ENCODE data around the gene DMD. TPM values are rescaled to one million over a fixed set of nuclear protein-coding genes. Genes with fewer than 3 reads are reported as not detected.

DMD gene
- total RNA-seq, 1 donor from 2014 or later, result 23.9 TPM

- no peak overlapping the region for H3K4me3 Mint-ChIP-seq (ENCODE audit: low read depth)
- H3K9me3 Mint-ChIP-seq (ENCODE audit: low read depth), result peaks cover 34% of the 10 kb centered on the region
- H3K27ac Mint-ChIP-seq, result no peak overlapping the region
- TF ChIP-seq, protein P1, sequence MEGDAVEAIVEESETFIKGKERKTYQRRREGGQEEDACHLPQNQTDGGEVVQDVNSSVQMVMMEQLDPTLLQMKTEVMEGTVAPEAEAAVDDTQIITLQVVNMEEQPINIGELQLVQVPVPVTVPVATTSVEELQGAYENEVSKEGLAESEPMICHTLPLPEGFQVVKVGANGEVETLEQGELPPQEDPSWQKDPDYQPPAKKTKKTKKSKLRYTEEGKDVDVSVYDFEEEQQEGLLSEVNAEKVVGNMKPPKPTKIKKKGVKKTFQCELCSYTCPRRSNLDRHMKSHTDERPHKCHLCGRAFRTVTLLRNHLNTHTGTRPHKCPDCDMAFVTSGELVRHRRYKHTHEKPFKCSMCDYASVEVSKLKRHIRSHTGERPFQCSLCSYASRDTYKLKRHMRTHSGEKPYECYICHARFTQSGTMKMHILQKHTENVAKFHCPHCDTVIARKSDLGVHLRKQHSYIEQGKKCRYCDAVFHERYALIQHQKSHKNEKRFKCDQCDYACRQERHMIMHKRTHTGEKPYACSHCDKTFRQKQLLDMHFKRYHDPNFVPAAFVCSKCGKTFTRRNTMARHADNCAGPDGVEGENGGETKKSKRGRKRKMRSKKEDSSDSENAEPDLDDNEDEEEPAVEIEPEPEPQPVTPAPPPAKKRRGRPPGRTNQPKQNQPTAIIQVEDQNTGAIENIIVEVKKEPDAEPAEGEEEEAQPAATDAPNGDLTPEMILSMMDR (IDR thresholded peaks at IDR 0.05; ENCODE audit: unreplicated experiment), result no peak
- peaks cover 2% of the 10 kb centered on the region for H3K4me1 Mint-ChIP-seq (ENCODE audit: low read depth)
- no peaks in the 10 kb centered on the region for H3K27me3 Mint-ChIP-seq
- no peak for DNase-seq (ENCODE audit: low spot score, unreplicated experiment)
- H3K36me3 Mint-ChIP-seq (ENCODE audit: insufficient read depth), result peaks cover 2% of the 10 kb centered on the region
Observed at GRCh38 chrX:31545191-31545590, 1666.2 kb downstream of the DMD start.

DNA sequence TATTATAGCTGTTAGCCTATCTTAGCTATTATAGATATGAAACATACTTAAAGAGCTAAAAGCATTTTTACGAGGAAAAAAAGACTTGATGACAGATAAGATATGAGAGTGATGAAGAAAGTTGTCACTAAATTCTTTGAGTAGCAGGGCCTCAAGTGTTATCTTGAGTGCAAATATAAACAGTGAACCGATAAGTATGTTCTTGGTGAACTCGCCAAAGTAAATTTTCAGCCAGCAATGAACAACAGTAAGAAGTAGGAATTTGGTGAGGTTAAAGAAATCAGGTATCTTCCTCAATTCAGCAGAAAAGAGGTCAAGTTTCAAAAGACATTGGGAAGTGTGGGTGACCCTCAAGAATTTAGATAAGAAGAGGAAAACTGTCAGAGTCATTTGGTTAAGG, 1667.7 kb downstream of the DMD start:
- Mint-ChIP-seq H3K4me3 (ENCODE audit: low read depth) (no peak overlapping the region), H3K27me3 (no peaks in the 10 kb centered on the region), H3K4me1 (ENCODE audit: low read depth) (peaks cover 2% of the 10 kb centered on the region), H3K36me3 (ENCODE audit: insufficient read depth) (peaks cover 2% of the 10 kb centered on the region), H3K27ac (no peak overlapping the region), H3K9me3 (ENCODE audit: low read depth) (peaks cover 40% of the 10 kb centered on the region)
- TF ChIP-seq, protein P1 (IDR thresholded peaks at IDR 0.05; ENCODE audit: unreplicated experiment), result no peak
- no peak for DNase-seq (ENCODE audit: low spot score, unreplicated experiment)

- Mint-ChIP-seq H3K36me3 (ENCODE audit: insufficient read depth) (peaks cover 2% of the 10 kb centered on the region), H3K27ac (no peak overlapping the region), H3K27me3 (no peaks in the 10 kb centered on the region), H3K4me1 (ENCODE audit: low read depth) (peaks cover 2% of the 10 kb centered on the region), H3K4me3 (ENCODE audit: low read depth) (no peak overlapping the region), H3K9me3 (ENCODE audit: low read depth) (peaks cover 43% of the 10 kb centered on the region)
- no peak for DNase-seq (ENCODE audit: low spot score, unreplicated experiment)
- TF ChIP-seq, protein P1 (IDR thresholded peaks at IDR 0.05; ENCODE audit: unreplicated experiment), result no peak
Observed at GRCh38 chrX:31542566-31542965, 1668.8 kb downstream of the DMD start.

- Mint-ChIP-seq H3K9me3 (ENCODE audit: low read depth) (peaks cover 47% of the 10 kb centered on the region), H3K4me3 (ENCODE audit: low read depth) (no peak overlapping the region), H3K4me1 (ENCODE audit: low read depth) (peaks cover 2% of the 10 kb centered on the region)
Observed at GRCh38 chrX:31540313-31540712, 1671.0 kb downstream of the DMD start.

DNA sequence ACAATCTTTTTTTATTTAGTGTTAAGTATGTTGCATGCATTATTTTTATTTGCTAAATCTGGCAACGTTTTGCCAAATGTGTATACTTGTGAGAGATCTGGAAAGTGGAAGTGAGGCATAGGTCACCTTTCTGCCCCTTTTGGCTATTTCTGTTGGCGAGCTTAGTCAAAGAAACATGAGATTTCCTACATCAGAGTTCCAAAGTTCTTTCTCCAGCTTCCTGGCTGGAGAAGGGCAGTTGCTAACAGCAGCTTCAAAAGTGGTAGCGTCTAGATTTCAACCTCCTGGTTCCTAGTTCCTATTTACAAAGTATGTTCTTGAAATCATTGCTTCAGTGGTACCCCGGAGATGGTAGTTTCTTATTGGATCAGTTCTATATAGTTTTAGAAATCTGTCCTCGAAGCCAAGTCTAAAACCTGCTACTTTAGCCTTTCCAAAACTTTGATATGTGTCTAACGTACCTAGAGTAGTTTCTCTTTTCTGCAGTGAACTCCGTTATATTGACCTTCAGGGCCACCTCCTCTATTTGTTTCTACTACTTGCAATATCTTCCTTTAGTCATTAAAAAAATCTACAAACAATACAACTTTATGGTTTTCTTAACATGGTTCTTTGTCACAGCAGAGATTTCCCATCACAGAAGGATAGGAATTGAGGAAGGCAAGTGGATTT, 1683.8 kb downstream of the DMD start:
- Mint-ChIP-seq H3K9me3 (ENCODE audit: low read depth) (peaks cover 11% of the 10 kb centered on the region), H3K4me1 (ENCODE audit: low read depth) (peaks cover 18% of the 10 kb centered on the region), H3K4me3 (ENCODE audit: low read depth) (no peak overlapping the region), H3K36me3 (ENCODE audit: insufficient read depth) (no peaks in the 10 kb centered on the region), H3K27me3 (no peaks in the 10 kb centered on the region), H3K27ac (peak overlapping the region; percentile 71)
- TF ChIP-seq, protein P1 (IDR thresholded peaks at IDR 0.05; ENCODE audit: unreplicated experiment), result no peak
- DNase-seq (ENCODE audit: low spot score, unreplicated experiment), result no peak

More at GRCh38 chrX:31540313-31540712, 1671.0 kb downstream of the DMD start:
- TF ChIP-seq, protein P1 (IDR thresholded peaks at IDR 0.05; ENCODE audit: unreplicated experiment), result no peak
- no peak overlapping the region for H3K27ac Mint-ChIP-seq
- H3K36me3 Mint-ChIP-seq (ENCODE audit: insufficient read depth), result peaks cover 2% of the 10 kb centered on the region
- no peaks in the 10 kb centered on the region for H3K27me3 Mint-ChIP-seq
- DNase-seq (ENCODE audit: low spot score, unreplicated experiment), result no peak
